GM21737 (cell line): ENCODE data around the gene TEC.
"Not testable (repeated sequence)": the region's sequence is repeated elsewhere in the genome, so short reads cannot be mapped to it uniquely, and the experiment has no call there.

Experiments
- ATAC-seq: cut with Tn5 transposase; IDR thresholded peaks from one replicate; pipeline ENCODE4 v1.9.1; 2021; ENCODE audit warnings: mild to moderate bottlenecking, moderate library complexity; ENCODE audit not compliant: unreplicated experiment

The TEC gene

DNA sequence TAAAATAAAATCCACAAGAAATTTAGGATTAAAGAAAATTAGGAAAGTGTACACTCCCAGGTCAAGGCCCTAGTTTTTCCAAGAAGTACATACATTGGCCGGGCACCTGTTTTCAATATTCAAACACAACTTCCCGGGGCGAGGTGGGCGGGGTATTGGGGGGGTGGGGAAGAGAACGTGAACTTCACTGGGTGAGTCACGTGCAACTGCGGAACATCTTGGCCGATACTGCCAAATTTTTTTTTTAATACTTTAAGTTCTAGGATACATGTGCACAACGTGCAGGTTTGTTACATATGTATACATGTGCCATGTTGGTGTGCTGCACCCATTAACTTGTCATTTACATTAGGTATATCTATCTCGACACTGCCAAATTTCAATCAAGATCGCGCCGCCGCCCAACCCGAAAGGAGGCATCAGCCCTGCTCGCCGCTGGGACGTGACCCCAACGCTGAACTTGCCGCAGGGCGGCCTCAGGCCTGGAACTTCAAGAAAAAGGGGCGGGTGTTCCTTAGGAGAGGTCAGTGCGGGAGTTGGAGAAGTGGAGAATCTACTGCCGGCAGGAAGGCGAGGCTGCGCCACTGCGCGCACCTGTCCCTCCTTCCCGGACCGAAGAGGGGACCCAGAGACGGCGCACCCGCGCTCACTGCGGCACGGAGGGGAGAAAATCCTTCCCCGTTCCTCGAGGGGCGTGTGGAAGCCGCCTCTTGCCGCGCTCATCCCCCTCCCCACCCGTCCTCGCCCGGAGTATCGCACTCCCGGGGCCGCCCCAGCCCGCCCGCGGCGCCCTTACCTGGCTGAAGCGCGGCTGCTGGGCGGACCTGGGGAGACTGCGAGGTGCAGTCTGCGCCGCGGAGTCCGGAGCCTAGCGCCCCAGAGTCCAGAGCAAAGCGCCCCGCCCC, at the start of gene TEC:
Gene TEC (minus strand): TSS at position 883 of the 905 bp plus-strand sequence. CDS start 41,224 bp downstream, outside the sequence.
- peak; percentile 18 for ATAC-seq

DNA sequence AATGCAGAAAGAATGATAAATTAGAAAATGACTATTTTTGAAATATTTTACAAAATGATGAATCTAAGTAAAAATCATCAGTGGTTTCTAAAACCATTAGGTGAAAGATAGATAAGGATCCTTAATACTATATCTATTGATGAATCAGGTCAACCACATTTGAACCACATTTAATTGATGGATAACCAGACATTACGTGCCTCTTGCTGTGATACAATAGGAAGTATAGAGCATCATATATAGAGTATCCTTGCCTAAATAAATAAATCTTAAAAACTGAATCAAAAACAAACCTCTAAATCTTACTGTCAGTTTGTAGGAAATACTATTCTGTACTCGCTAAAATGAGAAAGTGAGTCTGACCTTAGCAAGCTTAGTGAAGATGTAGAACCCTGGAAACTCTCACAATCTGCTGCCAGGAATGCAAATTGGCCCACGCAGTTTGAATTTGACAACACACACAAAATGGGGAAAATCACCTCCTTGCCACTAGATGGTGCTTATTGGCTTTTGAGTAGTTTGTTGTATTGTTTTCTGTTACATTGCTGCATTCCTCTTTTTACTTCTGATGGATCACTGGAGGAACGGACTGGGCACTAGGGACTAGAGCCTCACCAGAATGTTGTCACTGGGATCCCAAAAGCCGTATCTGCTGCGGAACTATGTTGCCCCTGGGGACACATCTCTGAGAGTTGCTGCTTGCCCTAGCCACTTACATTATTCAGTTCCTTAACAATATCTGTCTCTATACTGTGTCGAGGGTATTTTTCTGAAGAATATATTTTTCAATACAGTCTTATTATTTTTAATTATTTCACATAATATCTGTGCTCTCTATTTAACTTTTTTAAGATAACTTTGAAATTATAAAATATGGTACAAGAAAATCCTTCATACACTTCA, 46.3 kb upstream of the TEC start:
- ATAC-seq: peak; percentile 55

DNA sequence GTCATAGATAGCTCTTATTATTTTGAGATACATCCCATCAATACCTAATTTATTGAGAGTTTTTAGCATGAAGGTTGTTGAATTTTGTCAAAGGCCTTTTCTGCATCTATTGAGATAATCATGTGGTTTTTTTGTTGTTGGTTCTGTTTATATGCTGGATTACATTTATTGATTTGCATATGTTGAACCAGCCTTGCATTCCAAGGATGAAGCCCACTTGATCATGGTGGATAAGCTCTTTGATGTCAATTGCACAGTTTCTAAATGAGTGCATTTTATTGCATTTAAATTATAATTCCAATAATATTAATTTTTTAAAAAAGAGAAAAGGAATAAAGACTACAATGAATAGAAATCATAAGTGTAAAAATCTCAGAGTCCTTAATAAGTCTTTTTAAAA, 45.1 kb upstream of the TEC start:
- ATAC-seq: not testable (repeated sequence)

DNA sequence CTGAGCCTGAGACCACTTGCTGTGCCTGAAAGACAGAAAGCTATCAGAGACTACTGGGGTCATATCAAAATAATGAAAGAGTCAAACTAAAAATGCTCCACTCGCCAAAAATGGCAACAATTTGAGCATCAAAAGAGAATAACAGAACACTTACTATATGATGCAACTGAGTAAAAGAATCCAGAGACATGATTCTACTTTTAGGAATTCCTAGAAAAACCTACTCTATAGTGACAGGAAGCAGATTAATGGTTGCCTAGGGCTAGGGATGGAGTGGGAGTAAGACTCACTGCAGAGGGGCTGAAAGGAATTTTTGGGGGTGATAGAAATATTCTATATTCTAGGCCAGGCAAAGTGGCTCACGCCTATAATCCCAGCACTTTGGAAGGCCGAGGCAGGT, 42.3 kb upstream of the TEC start:
- no peak for ATAC-seq

DNA sequence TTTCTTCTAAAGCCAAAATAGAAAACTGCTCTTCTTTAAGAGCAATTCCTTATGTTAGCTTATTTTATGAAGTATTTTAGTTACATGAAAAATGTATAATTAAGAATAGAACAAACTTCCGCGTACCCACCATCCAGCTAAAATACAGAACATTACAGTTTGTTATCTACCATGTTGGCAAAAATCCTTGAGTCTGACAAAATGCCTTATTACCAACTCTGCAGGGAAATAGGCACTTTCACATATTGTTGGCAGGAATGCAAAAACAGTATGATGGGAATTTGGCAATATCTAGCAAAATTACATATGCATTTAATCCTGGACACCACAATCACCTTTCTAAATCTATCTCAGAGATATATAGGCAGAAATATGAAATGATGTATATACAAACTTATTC, 39.3 kb upstream of the TEC start:
- no peak for ATAC-seq

DNA sequence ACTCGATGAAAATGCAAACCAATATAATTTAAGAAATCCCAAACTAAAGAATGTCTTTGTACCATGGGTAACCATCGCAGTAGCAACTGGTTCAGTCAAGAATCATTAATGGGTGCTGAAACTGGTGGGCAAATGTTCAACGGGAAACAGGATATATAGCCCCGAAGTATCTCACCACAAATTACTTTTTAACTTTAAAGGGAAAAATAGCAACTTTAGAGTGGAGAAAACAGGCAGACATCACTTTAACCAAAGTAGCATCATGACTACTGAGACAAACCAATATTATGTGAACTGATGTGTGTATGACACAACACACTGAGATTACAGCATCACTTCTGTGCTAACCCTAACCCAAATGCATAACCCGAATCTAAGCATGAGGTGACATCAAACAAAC, 37.9 kb upstream of the TEC start:
- peak; percentile 66 for ATAC-seq

DNA sequence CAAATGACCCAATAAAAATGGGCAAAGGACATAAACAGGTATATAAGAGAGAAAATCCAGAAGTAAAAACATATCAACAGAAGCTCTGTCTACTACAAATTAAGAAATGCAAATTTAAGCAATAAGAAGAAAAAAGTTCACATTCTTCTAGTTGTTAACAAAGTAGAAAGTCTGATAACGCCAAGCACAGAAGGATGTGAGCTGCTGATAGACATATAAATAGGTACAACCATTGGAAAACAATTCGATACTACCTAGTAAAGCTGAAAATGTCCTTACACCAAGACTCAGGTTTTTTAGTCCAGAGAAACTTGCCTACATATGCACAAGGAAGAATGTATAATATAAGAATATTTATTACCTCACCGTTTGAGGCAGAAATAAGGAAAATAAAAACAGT, 35.9 kb upstream of the TEC start:
- ATAC-seq: no peak

DNA sequence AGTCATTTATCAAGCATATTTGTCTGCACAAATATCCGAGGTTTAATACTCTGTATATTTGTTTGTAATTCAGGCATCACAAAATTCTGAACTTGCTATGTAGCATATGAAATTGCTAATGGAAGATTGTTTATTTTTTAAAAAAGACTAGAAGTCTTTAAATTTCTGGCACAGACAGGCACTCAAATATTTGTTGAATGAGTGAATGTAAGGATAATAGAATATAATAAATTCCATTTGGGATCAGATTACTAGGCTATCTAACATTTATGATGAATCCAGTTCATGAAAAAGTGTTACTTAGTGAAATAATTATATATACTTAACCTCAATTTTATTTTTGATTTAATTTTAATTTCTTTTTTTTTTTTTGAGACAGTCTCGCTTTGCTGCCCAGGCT, 30.4 kb upstream of the TEC start:
- no peak for ATAC-seq

DNA sequence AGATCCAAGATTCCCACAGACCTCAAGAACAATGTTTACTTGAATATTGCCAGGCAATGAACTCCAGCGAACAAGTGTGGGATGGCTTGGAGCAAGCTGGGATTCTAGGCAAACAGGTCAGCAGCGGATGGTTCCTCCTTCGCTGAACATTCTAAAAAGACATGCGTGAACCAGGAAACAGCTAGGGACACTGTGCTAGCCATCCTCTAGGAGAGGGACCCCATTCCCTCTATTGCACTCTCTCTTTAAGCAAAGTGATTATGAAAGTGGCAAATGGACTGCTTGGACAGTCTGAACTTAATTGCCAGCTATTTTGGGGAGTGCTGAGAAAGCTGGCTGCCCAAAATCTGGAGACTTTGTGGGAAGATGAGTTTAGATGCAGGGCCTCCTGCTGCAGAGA, 29.9 kb upstream of the TEC start:
- no peak for ATAC-seq

DNA sequence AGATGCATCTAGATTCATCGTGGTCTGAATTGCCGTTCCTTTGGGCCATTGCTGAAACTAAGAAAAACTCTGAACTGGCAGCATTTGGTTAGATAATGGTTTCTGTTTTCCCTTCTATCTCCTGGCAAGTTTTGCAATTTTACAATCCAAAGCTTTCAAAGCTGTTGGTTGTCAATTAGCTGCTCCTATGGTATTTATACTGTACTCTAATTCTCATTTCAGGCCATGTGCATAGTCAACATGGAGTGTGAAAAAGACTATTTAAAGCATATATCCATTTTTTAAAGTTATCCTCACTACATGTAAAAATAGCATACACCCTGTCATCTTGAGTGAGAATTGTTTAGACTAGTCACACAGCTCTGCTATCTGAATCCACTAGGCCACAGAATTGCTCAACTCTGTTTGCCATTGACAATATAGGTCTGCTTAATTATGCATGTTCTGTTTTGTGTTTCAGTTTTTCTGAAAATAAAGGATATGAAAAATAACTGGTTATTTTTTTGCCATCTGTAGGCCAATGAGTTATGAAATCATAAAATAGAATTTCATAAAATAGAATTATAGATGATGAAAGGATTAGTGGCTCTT, 27.7 kb upstream of the TEC start:
- ATAC-seq: no peak

DNA sequence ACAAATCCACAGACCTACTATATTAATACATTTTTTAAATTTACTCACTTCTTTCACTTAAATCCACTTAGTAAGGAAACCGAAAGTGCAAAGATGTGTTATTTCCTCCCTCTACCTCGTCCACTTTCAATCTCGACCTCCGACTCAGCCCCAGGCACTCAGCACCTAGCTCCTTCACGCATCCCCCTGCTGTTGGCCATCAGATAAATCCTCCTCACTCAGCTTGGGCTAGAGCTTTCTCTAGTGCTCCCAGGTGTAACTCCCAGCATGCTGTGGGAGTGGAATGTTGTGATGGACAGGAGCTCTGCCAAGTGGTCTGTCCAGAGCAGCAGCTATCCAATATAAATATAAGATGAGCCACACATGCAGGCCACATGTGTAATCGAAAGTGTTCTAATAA, 26.7 kb upstream of the TEC start:
- peak; percentile 96 for ATAC-seq

DNA sequence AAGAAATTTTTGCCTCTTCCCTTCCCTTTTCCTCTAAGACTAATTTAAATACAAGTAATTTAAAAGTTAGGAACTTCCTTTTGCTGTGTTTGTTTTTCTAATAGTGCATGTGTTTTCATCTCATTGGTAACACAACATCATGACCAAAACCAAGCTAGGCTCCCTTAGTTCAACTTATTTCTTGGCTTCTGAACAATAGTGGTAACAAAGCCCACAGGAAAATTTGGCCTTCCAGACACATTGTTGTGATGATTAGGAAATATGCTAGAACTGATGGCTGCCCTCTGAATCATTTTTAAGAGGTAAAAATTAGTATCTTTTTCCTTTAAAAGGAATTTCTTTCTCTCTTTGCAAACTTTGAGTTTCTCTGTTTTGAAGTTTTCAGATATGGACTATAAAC, 25.5 kb upstream of the TEC start:
- ATAC-seq: no peak

DNA sequence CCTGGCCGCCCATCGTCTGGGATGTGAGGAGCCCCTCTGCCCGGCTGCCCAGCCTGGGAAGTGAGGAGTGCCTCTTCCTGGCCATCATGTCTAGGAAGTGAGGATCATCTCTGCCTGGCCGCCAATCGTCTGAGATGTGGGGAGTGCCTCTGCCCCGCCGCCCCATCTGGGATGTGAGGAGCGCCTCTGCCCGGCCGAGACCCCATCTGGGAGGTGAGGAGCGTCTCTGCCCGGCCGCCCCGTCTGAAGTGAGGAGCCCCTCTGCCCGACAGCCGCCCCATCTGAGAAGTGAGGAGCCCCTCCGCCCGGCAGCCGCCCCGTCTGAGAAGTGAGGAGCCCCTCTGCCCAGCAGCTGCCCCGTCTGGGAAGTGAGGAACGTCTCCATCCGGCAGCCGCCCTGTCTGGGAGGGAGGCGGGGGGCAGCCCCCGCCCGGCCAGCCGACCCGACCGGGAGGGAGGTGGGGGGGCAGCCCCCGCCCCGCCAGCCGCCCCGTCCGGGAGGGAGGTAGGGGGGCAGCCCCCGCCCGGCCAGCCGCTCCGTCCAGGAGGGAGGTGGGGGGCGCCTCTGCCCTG, 22.7 kb upstream of the TEC start:
- not testable (repeated sequence) for ATAC-seq

DNA sequence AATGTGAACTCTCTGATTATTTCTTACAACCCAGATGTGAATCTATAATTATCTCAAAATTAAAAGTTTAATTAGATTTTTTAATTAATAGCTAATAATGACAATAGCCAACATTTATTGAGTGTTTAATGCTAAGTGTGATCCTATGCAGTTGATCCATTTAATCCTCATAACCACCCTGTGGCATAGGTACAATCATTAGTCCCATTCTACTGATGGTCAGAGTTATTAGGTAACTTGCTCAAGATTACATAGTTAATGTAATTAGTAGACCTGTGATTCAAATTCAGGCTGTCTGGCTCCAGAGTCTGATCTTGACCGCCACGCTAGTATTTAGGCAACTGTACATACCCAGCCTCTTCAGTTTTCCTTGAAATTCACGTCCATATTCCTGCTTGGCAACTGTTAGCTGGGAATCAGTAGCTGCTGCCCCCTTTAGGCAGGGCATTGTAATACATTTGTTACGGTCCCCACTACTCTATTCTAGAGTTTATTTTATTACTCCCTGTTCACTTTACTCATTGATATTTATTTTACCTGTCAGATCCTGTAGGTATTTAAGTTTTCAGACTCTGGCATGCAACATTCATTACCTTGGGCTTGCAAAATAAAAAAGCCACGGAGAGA, 20.6 kb upstream of the TEC start:
- ATAC-seq: no peak

DNA sequence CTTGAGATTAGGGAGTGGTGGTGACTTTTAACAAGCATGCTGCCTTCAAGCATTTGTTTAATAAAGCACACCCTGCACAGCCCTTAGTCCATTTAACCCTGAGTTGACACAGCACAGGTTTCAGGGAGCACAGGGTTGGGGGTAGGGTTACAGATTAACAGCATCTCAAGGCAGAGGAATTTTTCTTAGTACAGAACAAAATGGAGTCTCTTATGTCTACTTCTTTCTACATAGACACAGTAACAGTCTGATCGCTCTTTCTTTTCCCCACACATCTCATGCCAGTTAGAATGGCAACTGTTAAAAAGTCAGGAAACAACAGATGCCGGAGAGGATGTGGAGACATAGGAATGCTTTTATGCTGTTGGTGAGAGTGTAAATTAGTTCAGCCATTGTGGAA, 16.4 kb upstream of the TEC start:
- not testable (repeated sequence) for ATAC-seq

DNA sequence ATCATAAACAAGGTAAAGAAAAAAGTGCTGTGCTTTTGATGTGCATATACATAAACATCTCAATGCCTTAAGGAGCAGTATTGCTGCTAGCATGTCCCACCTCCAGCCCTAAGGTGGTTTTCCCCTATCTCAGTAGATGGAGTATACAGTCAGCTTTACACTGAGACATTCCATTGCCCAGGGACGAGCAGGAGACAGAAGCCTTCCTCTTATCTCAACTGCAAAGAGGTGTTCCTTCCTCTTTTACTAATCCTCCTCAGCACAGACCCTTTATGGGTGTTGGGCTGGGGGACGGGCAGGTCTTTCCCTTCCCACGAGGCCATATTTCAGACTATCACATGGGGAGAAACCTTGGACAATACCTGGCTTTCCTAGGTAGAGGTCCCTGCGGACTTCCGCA, 16.0 kb upstream of the TEC start:
- not testable (repeated sequence) for ATAC-seq

DNA sequence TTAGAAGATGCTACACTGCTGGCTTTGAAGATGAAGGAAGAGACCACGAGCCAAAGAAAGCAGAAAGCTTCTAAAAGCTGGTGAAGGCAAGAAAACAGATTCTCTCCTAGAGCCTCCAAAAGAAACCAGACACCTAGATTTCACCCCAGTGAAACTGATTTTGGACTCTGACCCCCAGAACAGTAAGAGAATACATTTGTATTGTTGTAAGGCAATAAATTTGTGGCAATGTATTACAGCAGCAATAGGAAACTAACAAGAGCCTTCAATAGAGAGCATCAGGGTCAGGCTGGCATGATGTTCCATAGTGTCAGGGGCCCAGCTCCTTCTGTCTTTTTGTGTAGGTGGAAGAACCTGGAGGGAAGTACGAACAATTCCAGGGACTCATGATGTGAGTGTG, 6.0 kb upstream of the TEC start:
- ATAC-seq: no peak

DNA sequence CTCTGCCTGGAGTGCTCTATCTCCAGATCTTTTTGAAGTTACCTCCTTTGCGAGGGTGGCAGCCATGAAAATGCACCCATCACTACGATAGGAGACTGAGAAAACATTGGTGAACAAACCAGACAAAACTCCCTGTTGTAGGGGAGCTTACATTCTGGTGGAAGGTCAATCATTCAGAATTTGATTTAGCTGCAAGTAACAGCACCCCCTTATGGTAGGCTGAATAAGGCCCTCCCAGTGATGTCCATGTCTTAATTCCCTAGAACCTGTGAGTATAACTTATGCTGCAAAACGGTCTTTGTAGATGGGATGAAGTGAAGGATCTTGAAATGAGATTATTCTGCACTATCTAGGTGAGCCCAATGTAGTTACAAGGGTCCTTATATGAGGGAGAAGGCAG, 5.6 kb upstream of the TEC start:
- no peak for ATAC-seq

DNA sequence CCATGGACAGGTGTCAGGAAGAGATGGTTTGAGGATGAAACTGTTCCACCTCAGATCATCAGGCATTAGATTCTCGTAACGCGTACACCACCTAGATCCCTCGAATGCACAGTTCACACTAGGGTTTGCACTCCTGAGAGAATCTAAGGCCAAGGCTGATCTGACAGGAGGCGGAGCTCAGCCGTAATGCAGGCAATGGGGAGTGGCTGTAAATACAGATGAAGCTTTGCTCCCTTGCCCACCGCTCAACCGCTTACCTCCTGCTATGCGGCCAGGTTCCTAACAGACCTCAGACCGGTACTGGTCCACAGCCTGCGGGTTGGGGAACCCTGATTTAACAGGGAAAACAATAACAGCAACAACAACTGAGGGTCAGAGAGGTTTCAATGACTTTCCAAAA, 2.0 kb upstream of the TEC start:
- no peak for ATAC-seq

DNA sequence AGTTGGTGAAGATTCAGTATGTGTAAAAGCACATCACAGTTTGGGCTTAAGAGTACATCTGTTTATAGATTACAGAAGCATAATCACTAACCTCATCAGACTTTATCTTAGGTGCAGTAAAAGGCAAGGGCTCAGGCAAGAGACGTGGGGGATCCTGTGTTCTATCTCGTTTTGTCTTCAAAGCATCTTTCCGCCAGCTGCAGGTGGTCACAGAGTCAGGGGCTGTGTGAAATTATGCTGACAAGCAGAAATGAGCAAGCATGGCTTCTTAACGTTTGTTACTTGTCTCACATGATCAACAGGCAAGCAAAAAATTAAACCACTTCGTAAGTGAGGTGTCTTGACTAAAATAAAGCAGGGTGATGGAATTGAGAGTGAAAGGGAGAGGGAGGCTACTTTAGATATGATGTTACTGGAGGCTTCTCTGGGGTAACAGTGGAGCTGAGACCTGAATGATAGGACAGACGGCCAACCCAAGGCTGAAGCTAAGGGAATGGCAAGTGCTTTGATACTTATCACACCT, 1.4 kb upstream of the TEC start:
- ATAC-seq: no peak
